NCI-H1436 (cell line): Measurements from ENCODE around the gene OTOP1.
"Not testable (repeated sequence)": the region's sequence is repeated elsewhere in the genome, so short reads cannot be mapped to it uniquely, and the experiment has no call there.

Experiments
- DNase-seq: peaks from one replicate; lab custom pipeline; 2025; lab: John Stamatoyannopoulos, UW

Gene OTOP1, protein sequence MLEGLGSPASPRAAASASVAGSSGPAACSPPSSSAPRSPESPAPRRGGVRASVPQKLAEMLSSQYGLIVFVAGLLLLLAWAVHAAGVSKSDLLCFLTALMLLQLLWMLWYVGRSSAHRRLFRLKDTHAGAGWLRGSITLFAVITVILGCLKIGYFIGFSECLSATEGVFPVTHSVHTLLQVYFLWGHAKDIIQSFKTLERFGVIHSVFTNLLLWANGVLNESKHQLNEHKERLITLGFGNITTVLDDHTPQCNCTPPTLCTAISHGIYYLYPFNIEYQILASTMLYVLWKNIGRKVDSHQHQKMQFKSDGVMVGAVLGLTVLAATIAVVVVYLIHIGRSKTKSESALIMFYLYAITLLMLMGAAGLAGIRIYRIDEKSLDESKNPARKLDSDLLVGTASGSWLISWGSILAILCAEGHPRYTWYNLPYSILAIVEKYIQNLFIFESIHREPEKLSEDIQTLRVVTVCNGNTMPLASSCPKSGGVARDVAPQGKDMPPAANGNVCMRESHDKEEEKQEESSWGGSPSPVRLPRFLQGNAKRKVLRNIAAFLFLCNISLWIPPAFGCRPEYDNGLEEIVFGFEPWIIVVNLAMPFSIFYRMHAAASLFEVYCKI

DNA sequence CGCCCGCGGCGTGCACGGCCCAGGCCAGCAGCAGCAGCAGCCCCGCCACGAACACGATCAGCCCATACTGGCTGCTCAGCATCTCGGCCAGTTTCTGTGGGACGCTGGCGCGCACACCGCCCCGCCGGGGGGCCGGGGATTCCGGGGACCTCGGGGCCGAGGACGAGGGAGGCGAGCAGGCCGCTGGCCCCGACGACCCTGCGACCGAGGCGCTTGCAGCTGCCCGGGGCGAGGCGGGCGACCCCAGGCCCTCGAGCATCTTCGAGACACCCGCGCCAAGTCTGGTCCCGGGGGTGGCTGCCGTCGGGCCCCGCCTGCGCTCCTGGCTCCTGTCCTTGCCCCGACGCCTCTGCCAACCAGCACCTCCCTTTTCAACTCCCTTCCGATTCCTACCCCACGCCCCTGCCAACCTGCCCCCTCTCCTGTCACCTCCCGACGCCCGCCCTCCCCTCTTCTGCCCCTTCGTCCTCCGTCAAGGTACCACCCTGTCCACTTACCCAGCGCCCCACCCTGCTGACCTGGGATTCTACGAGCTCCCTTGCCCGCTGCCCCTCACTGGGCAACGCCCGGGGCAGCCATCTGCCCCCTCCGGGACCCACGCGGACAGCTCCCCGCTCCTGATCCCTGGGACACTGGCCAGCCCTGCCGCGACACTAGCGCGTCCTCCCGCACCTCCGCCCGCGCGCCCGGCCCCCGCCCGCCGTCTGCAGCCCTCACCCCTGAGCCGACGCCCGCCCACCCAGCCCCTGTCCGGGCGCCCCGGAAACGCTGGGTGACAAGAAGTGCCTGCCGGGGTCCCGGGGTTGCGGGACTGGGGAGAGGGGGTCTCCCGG lies at the start of gene OTOP1:
Gene OTOP1, minus strand, starts transcription at position 324 of the 833 bp plus-strand sequence. Its CDS starts 65 bp downstream, at position 259.
- DNase-seq, result no peak

DNA sequence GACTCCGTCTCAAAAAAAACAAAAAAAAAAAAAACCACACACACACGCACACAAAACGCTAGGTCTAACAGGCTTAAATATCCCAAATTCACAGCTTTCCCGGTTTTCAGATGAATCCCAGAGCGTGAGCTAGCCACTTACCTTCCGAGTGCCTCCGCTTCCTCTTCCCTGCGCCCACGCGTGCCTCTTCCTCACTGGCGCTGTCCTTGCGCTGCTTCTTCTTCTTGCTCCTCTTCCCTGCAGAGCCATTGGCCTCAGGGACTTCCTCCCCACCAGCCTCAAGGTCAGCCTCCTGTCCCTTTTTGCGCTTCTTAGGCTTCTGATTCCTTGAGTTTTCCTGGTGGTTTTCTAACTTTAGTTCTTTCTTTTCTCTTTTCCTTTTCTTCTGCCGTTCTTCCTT lies 47.5 kb upstream of the OTOP1 start:
- no peak for DNase-seq

DNA sequence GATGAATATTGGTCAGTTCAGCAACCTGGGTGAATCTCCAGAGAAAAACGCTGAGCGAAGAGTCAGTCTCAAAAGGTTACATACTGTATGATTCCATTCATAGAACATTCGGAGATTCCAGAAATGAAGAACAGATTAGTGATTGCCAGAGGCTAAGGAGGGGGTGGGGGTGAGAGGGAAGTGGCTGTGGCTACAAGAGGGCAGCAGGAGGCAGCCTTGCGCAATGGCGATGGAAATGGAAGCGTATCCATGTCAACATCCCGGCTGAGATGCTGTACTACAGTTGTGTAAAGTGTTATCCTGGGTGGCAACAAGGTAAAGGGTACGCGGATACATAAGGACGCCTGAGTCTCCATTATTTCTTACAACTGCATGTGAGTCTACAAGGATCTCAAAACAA lies 45.2 kb upstream of the OTOP1 start:
- no peak for DNase-seq

DNA sequence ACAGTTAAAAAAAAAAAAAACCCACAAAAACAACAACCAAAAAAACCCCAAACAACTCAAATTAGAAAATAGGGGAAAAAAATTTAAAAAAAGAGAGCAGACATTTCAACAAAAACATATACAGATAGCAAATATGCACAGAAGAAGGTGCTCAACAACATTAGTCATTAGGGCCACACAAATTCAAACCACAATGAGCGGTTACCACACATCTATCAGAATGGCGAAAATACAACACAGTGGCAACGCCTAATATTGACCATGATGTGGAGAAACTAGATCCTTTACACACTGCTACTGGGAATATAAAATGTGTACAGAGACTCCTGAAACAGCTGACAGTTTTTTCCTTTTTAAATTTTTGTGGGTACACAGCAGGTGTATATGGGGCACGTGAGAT lies 43.8 kb upstream of the OTOP1 start:
- no peak for DNase-seq

DNA sequence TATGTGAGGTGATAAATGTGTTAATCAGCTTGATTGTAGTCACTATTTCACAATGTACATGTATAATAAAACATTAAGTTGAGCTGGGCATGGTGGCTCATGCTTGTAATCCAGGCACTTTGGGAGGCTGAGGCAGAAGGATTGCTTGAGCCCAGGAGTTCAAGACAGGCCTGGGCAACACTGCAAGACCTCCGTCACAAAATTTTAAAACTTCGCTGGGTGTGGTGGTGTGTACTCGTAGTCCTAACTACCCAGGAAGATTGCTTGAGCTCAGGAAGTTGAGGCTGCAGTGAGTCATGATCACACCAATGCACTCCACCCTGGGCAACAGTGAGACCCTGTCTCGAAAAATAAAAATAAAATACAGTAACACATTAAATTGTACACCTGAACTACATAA lies 43.1 kb upstream of the OTOP1 start:
- DNase-seq, result no peak

DNA sequence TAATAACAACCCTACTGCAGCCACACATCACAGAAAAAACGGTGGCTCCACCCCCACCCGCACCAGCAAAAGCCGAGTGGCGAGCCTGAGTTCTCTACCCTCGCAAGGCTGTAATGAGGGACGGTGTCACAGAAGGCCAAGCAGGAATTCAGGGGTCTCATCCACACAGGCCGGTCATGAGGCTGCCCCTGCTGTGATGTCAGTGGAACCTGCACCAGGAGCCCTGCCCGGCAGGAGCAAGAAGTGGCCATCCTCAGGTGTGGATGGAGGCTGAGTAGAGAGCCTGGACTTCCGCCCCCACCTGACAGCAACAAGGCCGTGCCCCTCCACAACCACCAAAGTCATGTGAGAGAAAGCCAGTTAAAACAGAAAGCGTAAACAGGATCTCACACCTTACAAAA lies 42.6 kb upstream of the OTOP1 start:
- no peak for DNase-seq

DNA sequence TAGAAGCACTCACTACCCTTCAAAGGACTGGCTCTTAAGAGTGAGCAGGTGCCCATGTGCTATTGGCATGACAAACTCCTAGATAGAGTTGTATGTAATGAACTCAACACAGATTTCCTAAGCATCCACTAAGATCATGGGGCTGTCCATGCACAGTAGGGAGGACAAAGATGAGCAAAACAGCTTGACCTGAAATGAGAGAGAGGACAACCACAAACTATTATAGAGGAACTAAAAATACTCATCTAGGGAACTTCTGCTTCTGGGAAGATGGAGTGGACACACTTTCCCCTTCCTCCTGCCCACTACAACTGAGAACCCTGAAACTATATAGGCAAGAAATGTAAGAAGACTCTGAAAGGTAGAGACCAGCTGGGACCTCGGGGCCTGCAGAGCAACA lies 42.0 kb upstream of the OTOP1 start:
- no peak for DNase-seq

DNA sequence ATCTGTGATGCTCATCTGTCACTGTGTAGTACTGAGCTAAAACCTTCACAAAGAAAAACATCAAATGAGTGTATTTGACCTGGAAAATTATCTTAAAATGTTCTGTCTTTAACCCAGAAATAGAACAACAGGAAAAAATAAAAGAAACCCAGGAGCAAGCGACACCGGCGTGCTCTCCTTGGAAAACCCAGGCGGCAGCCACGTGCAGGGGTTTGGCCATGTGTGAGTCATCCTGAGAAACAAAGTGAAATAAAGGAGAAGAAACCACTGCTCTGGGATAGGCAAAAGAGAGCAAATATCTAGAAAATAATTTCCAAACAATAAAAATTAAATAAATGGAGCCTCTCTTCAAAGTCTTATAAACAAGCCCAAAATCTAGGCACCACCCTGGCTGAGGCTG lies 41.3 kb upstream of the OTOP1 start:
- DNase-seq, result no peak

DNA sequence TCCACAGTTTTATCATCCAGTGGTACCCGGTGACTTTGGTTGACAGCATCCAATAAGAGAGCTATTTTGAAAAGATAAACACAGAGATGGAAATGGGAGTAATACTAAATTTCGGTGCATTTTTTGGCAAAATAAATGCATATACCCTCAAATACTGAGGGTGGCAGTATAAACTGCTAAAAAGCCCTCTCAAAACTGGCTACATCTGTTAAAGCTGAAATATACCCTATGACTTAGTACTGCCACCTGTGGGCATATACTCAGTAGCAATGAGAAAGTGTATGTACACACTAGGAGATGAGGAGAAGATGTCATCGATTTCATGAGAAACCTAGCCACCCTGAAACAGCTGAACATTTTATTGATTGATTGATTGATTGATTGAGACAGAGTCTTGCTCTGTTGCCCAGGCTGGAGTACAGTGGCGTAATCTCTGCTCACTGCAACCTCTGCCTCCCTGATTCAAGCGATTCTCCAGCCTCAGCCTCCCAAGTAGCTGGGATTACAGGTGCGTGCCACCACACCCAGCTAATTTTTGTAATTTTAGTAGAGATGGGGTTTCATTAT lies 33.5 kb upstream of the OTOP1 start:
- peak; percentile 9 for DNase-seq

DNA sequence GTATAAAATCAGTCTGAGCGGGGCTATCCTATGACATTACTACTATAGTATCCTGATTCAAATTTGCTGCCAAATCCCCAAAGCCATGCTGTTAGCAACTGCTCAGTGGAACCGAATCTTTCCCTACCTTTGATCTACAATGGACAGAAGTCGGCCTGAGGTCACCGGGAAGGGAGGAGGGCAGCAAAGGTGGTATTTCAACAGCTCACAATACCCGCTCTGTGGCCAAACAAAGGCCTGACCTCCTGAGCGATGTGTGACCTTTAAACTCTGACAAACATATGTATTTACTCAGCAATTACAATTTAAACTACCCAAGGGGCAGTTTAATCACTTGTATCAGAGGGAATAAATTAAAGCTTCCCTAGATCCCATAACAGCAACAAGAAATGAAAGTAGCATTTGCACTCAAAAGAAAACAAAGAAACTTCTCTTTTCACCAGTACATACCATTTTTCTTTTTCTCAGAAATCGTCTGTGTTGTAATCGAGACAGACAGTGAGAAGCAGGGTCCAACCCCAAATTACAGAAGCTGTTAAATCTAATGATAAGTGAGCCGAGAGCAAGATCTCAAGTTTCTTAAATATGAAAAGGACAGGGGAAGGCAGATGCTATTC lies 32.9 kb upstream of the OTOP1 start:
- no peak for DNase-seq

DNA sequence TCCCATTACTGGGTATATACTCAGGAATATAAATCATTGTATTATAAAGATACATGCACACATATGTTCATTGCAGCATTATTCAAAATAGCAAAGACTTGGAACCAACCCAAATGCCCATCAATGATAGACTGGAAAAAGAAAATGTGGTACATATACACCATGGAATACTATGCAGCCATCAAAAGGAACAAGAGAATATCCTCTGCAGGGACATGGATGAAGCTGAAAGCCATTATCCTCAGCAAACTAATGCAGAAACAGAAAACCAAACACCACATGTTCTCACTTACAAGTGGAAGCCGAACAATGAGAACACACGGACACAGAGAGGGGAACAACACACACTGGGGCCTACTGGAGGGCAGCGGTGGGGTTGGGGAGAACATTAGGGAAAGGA lies 31.0 kb upstream of the OTOP1 start:
- not testable (repeated sequence) for DNase-seq

DNA sequence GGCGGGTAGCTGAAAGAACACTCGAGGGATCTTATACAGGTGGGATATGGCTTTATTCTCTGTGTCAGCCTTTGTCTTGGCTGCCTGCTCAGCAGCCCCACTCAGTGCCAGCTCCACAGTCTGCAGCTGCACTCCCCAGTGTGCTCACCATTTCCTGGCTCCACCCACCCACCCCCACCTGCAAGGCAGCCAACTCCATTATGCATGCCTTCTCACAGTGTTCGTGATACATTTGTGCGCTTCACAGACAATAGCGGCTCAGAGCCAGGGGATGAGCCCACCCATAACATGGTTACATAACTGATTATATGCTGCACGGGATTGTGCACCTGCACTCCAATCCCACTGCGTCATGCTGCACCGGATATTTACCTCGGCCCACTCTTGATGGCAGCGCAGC lies 30.1 kb upstream of the OTOP1 start:
- no peak for DNase-seq

DNA sequence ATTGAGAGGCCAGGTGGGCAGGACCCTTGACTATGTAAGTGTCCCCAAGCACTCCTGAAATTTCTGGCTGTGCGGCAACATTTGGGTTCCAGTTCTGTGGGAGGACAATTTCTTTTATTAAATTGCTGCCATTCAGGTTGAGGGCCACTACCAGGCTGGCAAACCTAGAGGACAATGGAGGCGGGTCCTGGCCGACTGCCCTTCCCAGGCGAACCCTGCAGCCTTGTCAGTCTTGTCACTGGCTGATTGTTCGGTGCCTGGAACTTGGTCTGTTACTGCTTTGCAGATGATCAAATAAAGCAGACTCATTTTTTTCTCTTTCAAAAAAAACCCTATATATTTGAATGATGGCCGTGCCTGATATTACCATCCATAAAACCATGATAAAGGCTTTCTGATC lies 27.9 kb upstream of the OTOP1 start:
- DNase-seq, result no peak

DNA sequence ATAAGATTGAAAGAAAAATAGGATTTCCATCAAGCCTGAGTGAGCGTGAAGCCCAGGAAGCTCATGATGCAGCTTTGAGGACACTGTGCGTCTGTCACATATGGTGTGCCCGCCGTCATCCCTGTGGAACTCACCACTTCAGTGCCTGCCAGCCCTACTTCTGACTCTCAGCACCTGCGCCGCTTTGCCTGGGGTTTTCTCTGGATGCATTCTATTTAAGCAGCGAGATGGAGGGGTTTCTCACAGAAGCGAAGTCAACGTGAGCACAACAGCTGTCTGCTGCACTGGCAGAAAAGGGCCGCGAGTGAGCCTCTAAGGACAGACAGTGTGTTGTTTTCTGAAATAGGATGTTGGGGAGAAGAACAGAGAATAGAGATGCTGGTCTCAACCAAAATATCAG lies 27.5 kb upstream of the OTOP1 start:
- no peak for DNase-seq

DNA sequence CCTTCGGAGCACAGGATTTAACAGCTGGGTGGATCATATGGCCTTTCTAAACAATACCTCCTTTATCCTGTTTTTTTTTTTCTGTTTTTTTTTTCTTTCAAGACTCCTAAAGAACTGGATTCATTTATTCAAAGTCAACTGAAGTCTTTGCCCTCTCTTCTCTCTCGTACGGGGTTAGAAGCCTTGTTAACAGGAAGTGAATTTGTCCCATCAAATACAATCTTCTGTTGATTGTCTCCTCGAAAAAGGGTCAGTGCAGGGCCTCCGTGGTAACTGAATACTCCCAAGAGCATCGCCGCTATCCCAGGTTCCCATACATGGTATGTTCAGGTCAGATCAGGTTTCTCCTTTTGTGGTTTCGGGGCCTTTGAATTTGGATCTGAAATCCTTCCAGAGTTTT lies 23.1 kb upstream of the OTOP1 start:
- no peak for DNase-seq

DNA sequence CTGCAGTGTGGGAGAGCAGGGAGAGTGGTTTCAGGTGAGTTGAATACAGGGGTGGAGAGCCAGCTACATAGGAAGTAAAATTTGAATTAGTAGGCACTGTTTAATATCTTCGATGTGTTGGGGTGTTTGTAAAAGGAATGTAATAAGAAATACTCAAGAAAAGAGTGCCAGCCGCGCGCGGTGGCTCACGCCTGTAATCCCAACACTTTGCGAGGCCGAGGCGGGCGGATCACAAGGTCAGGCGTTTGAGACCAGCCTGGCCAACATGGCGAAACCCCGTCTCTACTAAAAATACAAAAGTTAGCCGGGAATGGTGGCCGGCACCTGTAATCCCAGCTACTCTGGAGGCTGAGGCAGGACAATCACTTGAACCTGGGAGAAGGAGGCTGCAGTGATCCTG lies 22.6 kb upstream of the OTOP1 start:
- DNase-seq, result not testable (repeated sequence)

DNA sequence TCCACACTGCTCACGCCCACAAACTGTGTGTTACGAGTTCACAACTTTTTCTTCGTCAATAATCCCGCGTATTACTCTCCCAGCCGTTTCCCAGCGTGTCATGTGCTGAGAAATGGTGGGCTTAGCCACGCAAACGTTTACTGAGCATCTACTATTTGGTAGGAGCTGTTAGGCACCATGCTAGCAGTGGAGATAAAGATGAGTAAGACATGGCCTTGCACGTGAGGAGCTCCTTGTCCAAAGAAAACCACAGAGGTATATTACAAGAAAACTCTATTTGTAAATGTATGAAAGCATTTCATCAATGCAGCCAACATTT lies 22.1 kb upstream of the OTOP1 start:
- no peak for DNase-seq

DNA sequence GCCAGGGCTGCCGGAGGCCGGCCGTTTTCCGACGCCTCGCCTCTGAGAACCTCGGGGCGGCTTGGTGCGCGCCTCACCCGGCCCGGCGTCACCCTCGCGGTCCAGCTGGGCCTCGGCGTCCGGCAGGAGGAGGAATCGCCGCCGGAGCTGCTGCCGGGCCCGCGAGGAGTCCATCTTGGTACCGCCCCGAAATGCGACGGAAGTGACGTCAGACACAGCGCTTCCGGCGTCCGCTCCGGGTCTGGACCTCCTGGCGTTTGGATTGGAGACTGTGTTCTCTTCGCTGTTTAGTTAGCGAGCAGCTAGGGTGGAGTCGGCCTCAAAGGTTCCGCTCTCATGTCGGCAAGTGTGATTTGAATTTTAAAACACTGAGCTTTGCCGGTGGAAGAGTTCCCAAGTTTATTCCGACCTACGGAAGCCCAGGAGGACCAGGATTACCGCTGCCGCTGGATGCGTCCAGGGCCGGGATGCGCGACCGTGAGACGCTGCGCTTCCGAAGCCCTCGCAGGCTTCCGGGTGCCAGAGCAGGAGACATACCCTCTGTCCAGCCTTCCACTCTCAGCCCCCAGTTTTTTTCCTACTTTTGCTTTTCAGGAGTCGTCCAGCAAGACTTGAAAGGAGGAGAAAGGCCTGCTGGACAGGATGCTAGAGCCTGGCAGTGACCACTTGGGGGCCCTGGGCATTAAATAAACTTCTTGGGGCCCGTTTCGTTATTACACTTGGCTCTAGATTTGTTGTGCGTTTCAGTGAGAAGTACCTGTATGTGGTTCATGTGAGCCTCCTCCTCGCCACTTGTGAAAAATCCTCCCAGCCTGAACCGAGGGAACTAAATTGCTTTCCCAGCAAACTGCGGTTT lies 21.5 kb upstream of the OTOP1 start, which contains the start of gene TMEM128:
Gene TMEM128, minus strand, starts transcription at position 195 of the 856 bp plus-strand sequence. Its CDS starts 21 bp downstream, at position 174.
- peak; percentile 76 for DNase-seq

DNA sequence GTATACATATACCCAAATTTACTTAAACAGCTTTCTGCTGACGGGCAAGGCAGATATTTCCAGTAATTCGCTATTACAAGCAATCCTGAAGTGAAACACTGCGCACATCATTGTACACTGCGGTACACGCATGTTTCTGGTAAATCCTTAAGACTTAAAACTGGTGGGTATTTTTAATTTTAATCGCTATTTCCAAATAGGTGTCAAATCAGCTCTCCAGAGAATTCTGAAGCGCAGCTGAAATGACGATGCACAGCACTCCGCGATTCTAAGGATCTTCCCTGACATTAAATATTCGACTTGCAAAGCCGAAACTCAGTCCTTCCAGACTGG lies 20.9 kb upstream of the OTOP1 start:
- no peak for DNase-seq

DNA sequence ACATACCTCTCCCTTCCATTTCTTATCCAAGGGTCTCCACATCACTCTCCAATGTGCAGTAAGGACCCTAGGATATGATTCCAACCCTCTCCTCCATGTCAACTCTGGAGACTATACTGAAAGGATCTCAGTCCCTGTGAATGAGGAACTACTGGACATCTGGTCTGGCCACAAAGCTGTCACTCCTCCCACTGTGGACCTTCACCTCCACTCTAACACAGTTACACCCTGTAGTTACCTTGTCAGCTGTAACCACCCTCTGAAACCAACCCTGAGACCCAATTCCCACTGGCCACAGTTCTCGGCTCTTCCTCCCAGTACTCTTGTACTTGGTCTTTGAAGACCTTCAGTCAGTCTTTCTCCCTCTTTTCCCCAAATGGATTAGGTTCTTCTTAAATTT lies 18.4 kb upstream of the OTOP1 start:
- DNase-seq, result no peak

DNA sequence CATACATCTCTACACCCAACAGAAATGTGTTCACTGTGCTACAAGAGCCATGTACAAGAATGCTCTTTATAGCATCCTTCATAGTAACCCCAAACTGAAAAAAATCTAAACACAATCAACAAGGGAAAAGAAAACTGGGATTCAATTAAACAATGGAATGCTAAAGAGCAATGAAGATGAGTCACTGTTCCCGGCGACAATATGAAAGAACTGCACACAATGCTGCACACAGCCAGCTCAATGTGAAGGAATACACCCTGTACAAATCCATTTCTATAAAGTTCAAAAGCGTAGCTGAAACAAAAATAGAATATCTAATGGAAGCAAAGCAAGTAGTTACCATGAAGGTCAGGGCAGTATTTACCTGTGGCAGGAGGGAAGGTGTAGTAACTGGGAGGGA lies 12.8 kb upstream of the OTOP1 start:
- DNase-seq, result not testable (repeated sequence)
